ENCODE data around the gene GUF1. TPM values are rescaled to one million over a fixed set of nuclear protein-coding genes. Genes with fewer than 3 reads are reported as not detected.

Gene GUF1
- total RNA-seq, 1 donor from 2014 or later: 26.0 TPM

DNA sequence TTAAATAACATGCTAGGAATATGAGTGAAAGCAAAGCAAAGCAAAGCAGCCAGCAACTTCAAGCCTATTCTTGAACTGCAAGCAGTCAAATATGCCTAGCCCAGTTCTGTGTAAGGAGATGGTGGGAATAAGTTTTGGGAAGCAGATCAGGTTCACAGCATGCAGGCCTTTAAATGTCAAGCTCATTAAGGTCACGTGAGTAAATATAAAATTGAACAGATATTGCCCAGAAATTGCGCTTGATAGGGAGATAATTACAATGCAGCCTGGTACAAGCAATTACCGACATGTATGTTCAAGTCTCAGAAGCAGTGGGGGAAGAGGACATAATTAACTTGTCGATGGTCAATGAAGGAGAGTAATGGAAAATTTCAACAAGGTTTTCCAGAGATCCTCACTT is 42.2 kb downstream of the GUF1 start:
- Mint-ChIP-seq H3K4me1 (peaks cover 18% of the 10 kb centered on the region), H3K36me3 (ENCODE audit: low read depth) (peaks cover 17% of the 10 kb centered on the region), H3K9me3 (no peaks in the 10 kb centered on the region), H3K27ac (no peak overlapping the region), H3K27me3 (no peaks in the 10 kb centered on the region), H3K4me3 (no peak overlapping the region)
- ChIA-PET CTCF (no interaction called here), POLR2A (no interaction called here)
- DNase-seq (no peak), ATAC-seq (ENCODE audit: low read depth) (no peak)
- no peak for TF ChIP-seq CTCF (IDR thresholded peaks at IDR 0.05)
- intact Hi-C loops (cut with micrococcal nuclease): no loop called here

DNA sequence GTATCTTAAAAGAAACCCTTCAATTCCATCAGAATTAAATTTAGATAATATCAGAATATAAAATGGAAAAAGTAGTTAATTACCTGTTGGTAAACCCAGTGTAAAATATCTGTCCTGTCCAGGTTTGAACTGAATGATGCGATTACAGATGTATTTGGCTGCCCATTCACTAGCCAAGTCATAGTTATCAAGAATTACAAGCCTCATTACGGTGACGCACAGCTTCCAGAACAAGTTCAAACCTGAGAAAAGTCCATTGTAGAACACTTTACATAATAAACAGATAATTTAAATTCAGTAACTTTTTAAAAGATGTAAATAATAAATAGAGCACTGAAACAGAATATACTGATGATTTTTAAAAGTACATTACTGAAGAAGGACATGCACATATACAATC is 43.8 kb downstream of the GUF1 start:
- no peaks in the 10 kb centered on the region for H3K27me3 Mint-ChIP-seq
- H3K9me3 Mint-ChIP-seq: no peaks in the 10 kb centered on the region
- POLR2A ChIA-PET: no interaction called here
- H3K4me3 Mint-ChIP-seq: no peak overlapping the region
- no peak overlapping the region for H3K27ac Mint-ChIP-seq
- DNase-seq: no peak
- CTCF ChIA-PET: no interaction called here
- no peak for ATAC-seq (ENCODE audit: low read depth)
- peaks cover 32% of the 10 kb centered on the region for H3K4me1 Mint-ChIP-seq
- intact Hi-C loops (cut with micrococcal nuclease): no loop called here
- H3K36me3 Mint-ChIP-seq (ENCODE audit: low read depth): peaks cover 28% of the 10 kb centered on the region
- no peak for TF ChIP-seq CTCF (IDR thresholded peaks at IDR 0.05)

DNA sequence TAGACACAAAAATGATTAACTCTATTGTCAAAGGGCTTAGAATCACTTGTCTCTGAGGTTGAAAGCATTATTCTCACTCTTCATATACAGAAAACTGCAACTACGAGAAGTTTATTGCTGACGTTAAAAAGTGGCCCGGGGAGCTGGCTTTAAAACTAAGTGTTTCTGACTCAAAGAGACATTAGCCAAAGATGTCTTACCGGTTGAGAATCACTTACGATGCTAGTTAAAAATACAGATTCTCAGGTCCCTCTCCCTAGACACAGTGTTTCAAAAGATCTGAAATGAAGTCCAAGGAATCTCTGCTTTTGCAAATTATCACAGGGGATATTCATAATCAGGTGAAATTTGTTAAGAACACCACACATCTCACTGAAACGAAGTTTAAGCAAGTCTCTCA is 46.9 kb downstream of the GUF1 start:
- Mint-ChIP-seq H3K9me3 (no peaks in the 10 kb centered on the region), H3K4me3 (peak overlapping the region; percentile 97), H3K36me3 (ENCODE audit: low read depth) (peaks cover 24% of the 10 kb centered on the region), H3K27me3 (no peaks in the 10 kb centered on the region), H3K27ac (peak overlapping the region; percentile 96), H3K4me1 (peaks cover 38% of the 10 kb centered on the region)
- intact Hi-C loops (cut with micrococcal nuclease): no loop called here
- TF ChIP-seq CTCF (IDR thresholded peaks at IDR 0.05): no peak
- no peak for DNase-seq
- no peak for ATAC-seq (ENCODE audit: low read depth)
- ChIA-PET POLR2A (interaction anchor here (1.5 to 4.0 kb wide), 2 partner anchors 8 to 46 kb away, joined by 6 to 43 read pairs; partner anchors contain the start of gene GUF1), CTCF (no interaction called here)

DNA sequence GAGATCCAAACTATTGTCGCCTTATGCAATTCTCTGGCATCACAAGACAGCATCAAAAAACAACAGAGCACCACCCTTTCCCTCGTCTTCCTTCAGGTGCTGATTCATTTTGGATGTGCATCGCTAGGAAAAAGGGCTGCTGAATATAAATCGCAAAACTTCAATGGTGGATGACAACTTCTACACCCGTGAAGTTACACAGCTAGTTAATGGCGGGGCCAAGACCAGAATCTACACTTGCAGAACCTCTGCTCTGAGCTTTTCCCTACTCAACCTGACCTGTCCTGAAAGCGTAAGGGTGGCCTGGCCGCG is 47.5 kb downstream of the GUF1 start:
- intact Hi-C loops (cut with micrococcal nuclease): loop anchor here (1.0 kb wide), 1 partner anchor 47 kb away; the partner anchor contains the start of gene GUF1
- POLR2A ChIA-PET: interaction anchor here (1.2 to 4.0 kb wide), 3 partner anchors 9 to 47 kb away, joined by 4 to 43 read pairs (median 6); partner anchors contain the start of gene GUF1
- H3K4me1 Mint-ChIP-seq: peaks cover 37% of the 10 kb centered on the region
- no peak for TF ChIP-seq CTCF (IDR thresholded peaks at IDR 0.05)
- no peak for DNase-seq
- H3K36me3 Mint-ChIP-seq (ENCODE audit: low read depth): peaks cover 19% of the 10 kb centered on the region
- no peak for ATAC-seq (ENCODE audit: low read depth)
- no peaks in the 10 kb centered on the region for H3K9me3 Mint-ChIP-seq
- CTCF ChIA-PET: interaction anchor here (1.1 kb wide), 1 partner anchor 48 kb away, joined by 3 read pairs; no protein-coding TSS in a partner anchor
- peak overlapping the region; percentile 97 for H3K4me3 Mint-ChIP-seq
- H3K27ac Mint-ChIP-seq: peak overlapping the region; percentile 96
- H3K27me3 Mint-ChIP-seq: no peaks in the 10 kb centered on the region

GRCh38 chr4:44726038-44726871 is 48.0 kb downstream of the GUF1 start, which contains the start of gene GNPDA2:
TSS of gene GNPDA2 (minus strand) at chr4:44726556. CDS start at chr4:44722207, 4,349 bp downstream.
- H3K4me3 Mint-ChIP-seq: peak within 1 kb of the TSS; percentile 97
- ATAC-seq (ENCODE audit: low read depth) (peak; percentile 89), DNase-seq (peak; percentile 75)
- ChIA-PET POLR2A (interaction anchor here (1.2 to 4.0 kb wide), 3 partner anchors 9 to 48 kb away, joined by 4 to 43 read pairs (median 6); partner anchors contain the start of gene GUF1), CTCF (interaction anchor here (1.1 kb wide), 1 partner anchor 49 kb away, joined by 3 read pairs; no protein-coding TSS in a partner anchor)
- no peaks in the 10 kb centered on the region for H3K27me3 Mint-ChIP-seq
- no peaks in the 10 kb centered on the region for H3K9me3 Mint-ChIP-seq
- H3K36me3 Mint-ChIP-seq (ENCODE audit: low read depth): peaks cover 16% of the 10 kb centered on the region
- intact Hi-C loops (cut with micrococcal nuclease): loop anchor here (1.0 kb wide), 1 partner anchor 48 kb away; the partner anchor contains the start of gene GUF1
- TF ChIP-seq CTCF (IDR thresholded peaks at IDR 0.05): no peak
- H3K4me1 Mint-ChIP-seq: peaks cover 33% of the 10 kb centered on the region
- H3K27ac Mint-ChIP-seq: peak within 1 kb of the TSS; percentile 96

Data from activated B cell treated with CpG ODN at 0.5 μM for 24 hours (primary cell).